BE2C (cell line): ENCODE results near the gene BACH2.

Source experiments
- DNase-seq: peaks from one replicate; pipeline ENCODE4 v3.0.0-alpha.2; 2020
- H3K27me3 ChIP-seq: fragments of 250-450 bp; sonication (Bioruptor Pico); 2 replicates; pipeline ENCODE4 v1.5.1; 2020; ENCODE audit warnings: mild to moderate bottlenecking
- H3K36me3 ChIP-seq: fragments of 250-450 bp; sonication (Bioruptor Pico); 2 replicates; pipeline ENCODE4 v1.5.1; 2020; ENCODE audit warnings: mild to moderate bottlenecking
- H3K4me1 ChIP-seq: fragments of 250-450 bp; sonication (Bioruptor Pico); 2 replicates; pipeline ENCODE4 v1.5.1; 2020
- H3K4me3 ChIP-seq: 2 replicates; pipeline ENCODE4 v1.5.1; 2011; ENCODE audit warnings: low read depth, low read length
- H3K9me3 ChIP-seq: fragments of 250-450 bp; sonication (Bioruptor Pico); 2 replicates; pipeline ENCODE4 v1.5.1; 2020
- CTCF ChIP-seq: IDR thresholded peaks from 2 replicates; pipeline ENCODE4 v1.5.1; 2012; ENCODE audit warnings: mild to moderate bottlenecking, low read depth, low read length

The BACH2 gene

DNA sequence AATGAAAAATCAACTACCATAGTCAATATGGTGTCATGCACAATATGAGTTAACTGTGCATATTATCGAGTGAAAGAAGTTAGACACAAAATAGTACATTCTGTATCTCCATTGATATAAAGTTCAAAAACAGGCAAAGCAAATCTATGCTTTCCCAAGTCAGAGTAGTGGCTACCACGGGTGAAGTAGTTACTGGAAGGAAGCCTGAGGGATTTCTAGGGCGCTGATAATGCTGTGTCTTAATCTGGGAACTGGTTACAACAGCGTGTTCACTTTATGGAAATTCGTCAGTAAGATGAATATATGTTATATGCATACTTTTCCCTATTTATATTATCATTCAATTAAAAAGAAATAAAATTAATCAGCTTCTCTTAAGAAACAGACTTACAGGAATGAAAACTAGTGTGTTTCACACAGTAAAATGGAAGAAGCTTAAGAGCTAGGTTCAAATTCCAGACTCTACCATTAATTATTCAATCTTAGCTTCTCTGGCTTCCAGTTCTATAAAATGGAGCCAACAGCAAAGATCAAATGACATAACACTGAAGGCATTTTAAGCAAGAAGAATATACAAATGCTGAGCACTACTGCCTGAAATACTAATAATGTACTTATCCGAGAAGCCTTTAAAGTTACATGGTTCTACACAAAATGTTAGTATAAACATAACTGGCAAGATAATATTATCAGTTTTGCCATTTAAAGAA, 19.2 kb downstream of the BACH2 start:
- peaks cover 49% of the 10 kb centered on the region for H3K27me3 ChIP-seq
- H3K4me1 ChIP-seq = no peaks in the 10 kb centered on the region
- TF ChIP-seq CTCF = no peak
- no peaks in the 10 kb centered on the region for H3K36me3 ChIP-seq
- no peaks in the 10 kb centered on the region for H3K9me3 ChIP-seq
- no peak overlapping the region for H3K4me3 ChIP-seq
- no peak for DNase-seq

DNA sequence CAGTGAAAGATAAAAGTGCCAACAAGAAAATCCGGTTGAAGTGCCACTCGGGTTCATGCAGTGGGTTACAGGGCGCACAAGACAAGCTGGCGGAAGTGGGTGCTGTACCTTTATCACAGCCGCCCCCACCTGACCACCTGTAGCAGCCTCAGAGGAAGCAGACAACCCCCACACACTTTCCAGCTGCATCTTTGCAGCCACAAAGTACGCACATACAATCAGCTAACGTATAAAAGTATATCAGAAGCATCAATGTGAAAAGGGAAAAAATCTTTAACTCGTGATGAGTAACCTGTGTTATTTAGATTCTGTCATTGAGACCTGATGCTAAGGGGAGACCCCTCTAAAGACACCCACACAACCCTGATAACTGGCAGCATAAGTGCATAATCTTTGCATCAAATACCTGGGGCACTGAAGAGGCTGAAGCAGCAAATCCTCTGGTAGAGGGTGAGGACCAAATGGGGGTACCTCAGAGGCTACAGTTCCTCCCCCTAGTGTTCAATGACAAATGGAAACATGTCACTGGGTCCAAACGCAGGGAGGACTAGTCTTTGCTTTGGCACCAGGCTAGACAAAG, 22.1 kb downstream of the BACH2 start:
- no peak for DNase-seq
- Histone ChIP-seq H3K9me3 (no peaks in the 10 kb centered on the region), H3K4me1 (no peaks in the 10 kb centered on the region), H3K4me3 (no peak overlapping the region), H3K36me3 (no peaks in the 10 kb centered on the region), H3K27me3 (peaks cover 61% of the 10 kb centered on the region)
- peak; percentile 46 for TF ChIP-seq CTCF

- DNase-seq = no peak
- Histone ChIP-seq H3K27me3 (peaks cover 61% of the 10 kb centered on the region), H3K4me1 (no peaks in the 10 kb centered on the region), H3K4me3 (no peak overlapping the region), H3K9me3 (no peaks in the 10 kb centered on the region), H3K36me3 (no peaks in the 10 kb centered on the region)
- TF ChIP-seq CTCF = no peak
These were observed 22.8 kb downstream of the BACH2 start for GRCh38 chr6:90273863-90274262.

- TF ChIP-seq CTCF = no peak
- no peaks in the 10 kb centered on the region for H3K9me3 ChIP-seq
- no peak for DNase-seq
- H3K4me3 ChIP-seq = no peak overlapping the region
- H3K4me1 ChIP-seq = no peaks in the 10 kb centered on the region
- no peaks in the 10 kb centered on the region for H3K36me3 ChIP-seq
- peaks cover 58% of the 10 kb centered on the region for H3K27me3 ChIP-seq
These were observed 23.7 kb downstream of the BACH2 start for GRCh38 chr6:90272895-90273294.

DNA sequence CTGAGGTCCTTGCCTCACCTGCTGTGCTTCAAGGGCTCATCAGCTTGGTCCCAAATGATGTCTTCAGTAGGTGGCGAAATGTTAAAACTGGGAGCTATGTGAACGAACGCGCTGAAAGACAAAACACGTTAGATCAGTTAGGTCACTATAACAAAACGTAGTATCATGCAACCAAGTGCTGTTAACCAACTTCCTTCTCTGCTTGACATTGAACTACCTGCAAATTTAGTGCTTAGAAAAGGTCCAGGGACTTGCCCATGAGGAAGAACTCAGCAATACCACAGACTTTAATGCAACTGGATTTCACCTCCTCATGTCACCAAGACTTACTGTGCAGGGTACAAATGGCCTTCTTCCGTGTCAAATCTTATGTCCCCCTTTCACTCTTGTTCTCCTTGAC, 24.8 kb downstream of the BACH2 start:
- H3K36me3 ChIP-seq = no peaks in the 10 kb centered on the region
- no peak for TF ChIP-seq CTCF
- no peak for DNase-seq
- H3K9me3 ChIP-seq = no peaks in the 10 kb centered on the region
- H3K4me1 ChIP-seq = no peaks in the 10 kb centered on the region
- H3K27me3 ChIP-seq = peaks cover 52% of the 10 kb centered on the region
- H3K4me3 ChIP-seq = no peak overlapping the region

DNA sequence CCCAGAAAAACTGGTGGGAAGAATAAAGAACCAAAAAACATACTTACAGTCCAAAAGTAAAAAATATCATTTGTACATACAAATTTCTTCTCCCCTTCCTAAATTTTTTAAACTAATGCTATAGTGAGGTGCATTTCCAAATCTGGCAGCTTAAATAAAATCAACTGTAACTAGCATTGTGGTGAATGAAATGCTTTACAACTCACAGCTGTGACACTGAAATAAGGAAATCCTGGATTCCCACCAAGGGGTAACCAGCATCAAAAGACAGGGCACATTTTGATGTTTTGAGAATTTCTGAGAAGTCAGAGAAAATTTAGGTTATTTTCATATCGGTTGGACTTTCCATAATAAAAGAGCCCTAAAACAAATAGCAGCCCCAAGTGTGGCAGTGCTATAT, 27.3 kb downstream of the BACH2 start:
- Histone ChIP-seq H3K36me3 (no peaks in the 10 kb centered on the region), H3K4me1 (no peaks in the 10 kb centered on the region), H3K9me3 (no peaks in the 10 kb centered on the region), H3K27me3 (peaks cover 52% of the 10 kb centered on the region), H3K4me3 (no peak overlapping the region)
- DNase-seq = no peak
- TF ChIP-seq CTCF = no peak
